Activated naive CD4-positive, alpha-beta T cell treated with anti-CD3 and anti-CD28 coated beads, Interleukin-2, amount 50 U/mL, for 72 hours (primary cell): ENCODE data around the gene TAS2R16. TPM values are rescaled to one million over a fixed set of nuclear protein-coding genes. Genes with fewer than 3 reads are reported as not detected.

Experiments
- ATAC-seq, 2 donors: fragments of 150-1000 bp; cut with Tn5 transposase; 2 replicates each; pipeline ENCODE4 v1.10.0; 2021; ENCODE audit warnings: mild to moderate bottlenecking in 2 of 2, moderate library complexity in 2 of 2
- DNase-seq, 2 donors: peaks; one replicate each; pipeline ENCODE4 v3.0.0; 2021 to 2022; ENCODE audit warnings: low spot score in 2 of 2
- H3K27ac Mint-ChIP-seq, 2 donors: one replicate each; pipeline ENCODE4 v1.8.0; 2022; ENCODE audit warnings: mild to moderate bottlenecking in 2 of 2, mixed read lengths in 2 of 2
- H3K36me3 Mint-ChIP-seq, 2 donors: one replicate each; pipeline ENCODE4 v1.8.0; 2022; ENCODE audit warnings: mixed read lengths in 2 of 2
- H3K9me3 Mint-ChIP-seq, 2 donors: one replicate each; pipeline ENCODE4 v1.8.0; 2022; ENCODE audit warnings: mixed read lengths in 2 of 2
- total RNA-seq, 2 donors: library from RNA; stranded (reverse); gene quantifications; one replicate each; pipeline ENCODE4 v1.2.3, GENCODE V29; 2022

The TAS2R16 gene, protein sequence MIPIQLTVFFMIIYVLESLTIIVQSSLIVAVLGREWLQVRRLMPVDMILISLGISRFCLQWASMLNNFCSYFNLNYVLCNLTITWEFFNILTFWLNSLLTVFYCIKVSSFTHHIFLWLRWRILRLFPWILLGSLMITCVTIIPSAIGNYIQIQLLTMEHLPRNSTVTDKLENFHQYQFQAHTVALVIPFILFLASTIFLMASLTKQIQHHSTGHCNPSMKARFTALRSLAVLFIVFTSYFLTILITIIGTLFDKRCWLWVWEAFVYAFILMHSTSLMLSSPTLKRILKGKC
- not detected for total RNA-seq

DNA sequence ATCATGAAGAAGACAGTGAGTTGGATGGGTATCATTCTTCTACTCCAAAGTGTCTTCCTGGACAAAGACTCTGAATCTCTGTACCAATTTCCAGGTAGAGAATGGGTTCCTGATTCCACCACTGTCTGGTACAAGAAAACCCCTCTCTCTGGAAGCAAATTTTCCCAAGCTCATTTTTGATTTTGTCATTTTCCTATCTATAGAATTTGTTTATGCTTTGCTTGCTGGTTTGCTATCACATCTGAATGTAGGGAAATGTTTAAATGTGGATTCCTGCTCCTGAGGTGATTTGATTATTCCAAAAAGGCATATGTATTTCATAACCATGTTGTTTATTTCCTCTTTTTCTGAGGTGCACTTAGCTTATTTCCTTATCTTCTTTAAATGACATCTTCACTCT lies at the start of gene TAS2R16:
TSS of gene TAS2R16 (minus strand) at position 101 of the 400 bp plus-strand sequence. CDS start at position 35, 66 bp downstream.
- no peaks in the 10 kb centered on the region for H3K36me3 Mint-ChIP-seq
- DNase-seq (no peak), ATAC-seq (no peak)
- H3K27ac Mint-ChIP-seq = no peak within 1 kb of the TSS
- peaks cover 17 to 24% of the 10 kb centered on the region in 2 donors for H3K9me3 Mint-ChIP-seq

DNA sequence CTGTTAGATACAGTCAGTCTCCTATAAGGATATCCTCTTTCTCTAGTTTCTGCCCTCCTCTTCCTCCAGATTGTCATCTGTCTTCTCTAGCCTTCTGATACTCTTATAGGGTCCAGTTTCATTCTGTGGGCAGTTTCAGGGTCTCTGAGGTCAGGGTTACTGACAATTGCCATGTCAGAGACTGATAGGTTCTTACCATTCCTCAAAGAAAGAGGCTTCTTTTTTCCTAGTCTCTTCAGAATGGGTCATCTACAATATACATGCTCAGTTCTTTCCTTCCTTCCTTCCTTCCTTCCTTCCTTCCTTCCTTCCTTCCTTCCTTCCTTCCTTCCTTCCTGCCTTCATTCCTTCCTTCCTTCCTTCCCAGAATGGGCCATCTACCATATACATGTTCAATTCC lies 48.1 kb upstream of the TAS2R16 start:
- Mint-ChIP-seq H3K36me3 (peaks cover 0 to 5% of the 10 kb centered on the region in 2 donors), H3K27ac (no peak overlapping the region), H3K9me3 (peaks cover 24 to 27% of the 10 kb centered on the region in 2 donors)
- no peak for DNase-seq
- ATAC-seq = no peak

DNA sequence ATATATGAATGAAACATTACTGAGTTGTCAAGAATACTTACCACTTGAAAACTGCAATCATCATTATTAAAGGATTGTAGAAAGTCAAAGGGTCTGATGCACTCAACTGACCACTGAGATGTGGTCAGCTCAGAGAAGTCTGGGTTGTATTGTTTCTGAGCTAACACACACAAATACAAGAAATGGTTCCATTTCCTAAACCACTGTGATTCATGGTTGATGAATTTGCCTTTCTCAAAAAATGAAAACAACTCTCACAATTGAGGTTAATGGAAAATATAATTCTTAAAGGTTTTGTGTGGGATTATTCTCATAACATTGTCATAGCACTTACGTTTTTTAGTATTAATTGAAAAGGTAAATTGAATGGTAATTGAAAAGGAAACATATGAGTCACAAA lies 45.6 kb upstream of the TAS2R16 start:
- H3K36me3 Mint-ChIP-seq = no peaks in the 10 kb centered on the region
- ATAC-seq (no peak), DNase-seq (no peak)
- H3K9me3 Mint-ChIP-seq = peaks cover 13 to 18% of the 10 kb centered on the region in 2 donors
- no peak overlapping the region for H3K27ac Mint-ChIP-seq

DNA sequence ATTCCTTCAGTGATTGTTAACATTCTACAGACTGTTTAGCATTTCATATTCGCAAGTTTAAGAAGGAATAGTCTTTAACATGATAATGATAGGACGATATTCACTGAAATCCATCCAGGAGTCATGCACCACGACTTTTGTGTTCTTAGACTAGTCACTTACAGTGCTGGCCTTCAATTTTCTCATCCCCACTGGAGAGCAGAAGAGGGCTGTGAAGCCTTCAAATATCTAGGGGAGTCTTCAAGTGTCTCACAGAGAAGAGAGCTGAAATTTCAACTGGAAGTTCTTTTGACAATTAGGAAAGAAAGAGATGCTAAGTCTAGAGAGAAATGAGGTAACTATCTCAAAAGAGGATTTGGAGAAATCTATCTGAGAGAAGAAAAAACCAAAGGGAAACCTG lies 43.8 kb upstream of the TAS2R16 start:
- ATAC-seq (no peak), DNase-seq (no peak)
- peaks cover 12 to 20% of the 10 kb centered on the region in 2 donors for H3K9me3 Mint-ChIP-seq
- no peaks in the 10 kb centered on the region for H3K36me3 Mint-ChIP-seq
- no peak overlapping the region for H3K27ac Mint-ChIP-seq

DNA sequence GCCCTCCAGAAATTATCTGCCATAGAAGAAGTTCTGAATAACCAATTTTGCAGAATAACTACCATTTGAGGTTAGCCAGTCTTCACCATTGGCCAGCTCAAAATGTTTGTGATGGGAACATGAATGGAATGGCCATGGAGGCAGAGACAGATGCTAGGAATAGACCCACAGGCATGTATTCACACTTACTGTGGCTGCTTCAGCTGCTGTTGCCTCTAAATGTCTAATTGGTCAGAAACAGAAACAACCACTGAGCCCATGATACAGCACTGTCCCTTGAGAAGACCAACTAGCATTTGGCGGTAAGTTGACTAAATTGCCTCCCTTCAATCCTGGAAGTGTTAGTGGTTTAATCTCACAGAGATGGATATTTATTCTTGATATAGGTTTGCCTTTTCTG lies 38.6 kb upstream of the TAS2R16 start:
- Mint-ChIP-seq H3K36me3 (peaks cover 0 to 7% of the 10 kb centered on the region in 2 donors), H3K9me3 (peaks cover 20 to 23% of the 10 kb centered on the region in 2 donors), H3K27ac (no peak overlapping the region)
- no peak for DNase-seq
- ATAC-seq = no peak

DNA sequence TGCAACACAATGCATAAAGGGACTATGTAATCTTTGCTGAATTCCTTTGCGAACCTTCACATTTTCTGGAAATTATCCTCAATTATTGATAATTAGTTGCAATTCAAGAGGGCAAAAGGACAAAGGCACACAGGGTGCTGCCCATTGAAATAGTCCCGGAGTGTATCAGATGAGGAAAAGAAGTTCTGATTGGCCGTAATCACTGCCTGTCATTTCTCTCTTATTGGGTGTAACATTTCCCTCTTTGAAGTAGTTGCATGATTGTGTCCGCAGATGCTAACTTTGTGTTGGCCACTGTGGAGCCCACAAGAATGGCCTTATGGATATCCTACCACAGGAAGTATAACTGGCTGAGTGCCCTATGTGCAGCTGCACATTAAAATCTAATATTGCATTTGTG lies 35.1 kb upstream of the TAS2R16 start:
- H3K27ac Mint-ChIP-seq = no peak overlapping the region
- H3K36me3 Mint-ChIP-seq = peaks cover 0 to 7% of the 10 kb centered on the region in 2 donors
- H3K9me3 Mint-ChIP-seq = peaks cover 16 to 18% of the 10 kb centered on the region in 2 donors
- DNase-seq = no peak
- ATAC-seq = no peak

DNA sequence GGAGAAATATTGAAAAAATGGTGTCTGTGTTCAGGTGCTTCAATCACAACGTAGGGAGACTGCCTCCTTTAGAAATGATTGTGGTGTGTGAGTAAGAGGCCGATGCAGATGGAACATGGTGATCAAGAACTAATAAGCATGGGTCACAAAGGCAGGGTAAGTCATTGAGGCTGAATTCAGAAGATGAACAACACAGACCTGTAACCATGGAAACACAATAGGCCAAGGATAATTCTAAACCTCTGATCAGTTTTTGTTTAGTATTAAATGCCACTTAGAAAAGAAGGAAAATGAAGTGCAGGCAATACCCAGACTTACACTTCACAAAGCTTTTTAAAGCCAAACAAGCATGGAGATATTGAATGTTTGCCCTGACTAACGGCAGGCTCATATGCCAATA lies 32.8 kb upstream of the TAS2R16 start:
- H3K36me3 Mint-ChIP-seq = peaks cover 0 to 4% of the 10 kb centered on the region in 2 donors
- no peak overlapping the region for H3K27ac Mint-ChIP-seq
- DNase-seq = no peak
- no peak for ATAC-seq
- peaks cover 6 to 13% of the 10 kb centered on the region in 2 donors for H3K9me3 Mint-ChIP-seq

DNA sequence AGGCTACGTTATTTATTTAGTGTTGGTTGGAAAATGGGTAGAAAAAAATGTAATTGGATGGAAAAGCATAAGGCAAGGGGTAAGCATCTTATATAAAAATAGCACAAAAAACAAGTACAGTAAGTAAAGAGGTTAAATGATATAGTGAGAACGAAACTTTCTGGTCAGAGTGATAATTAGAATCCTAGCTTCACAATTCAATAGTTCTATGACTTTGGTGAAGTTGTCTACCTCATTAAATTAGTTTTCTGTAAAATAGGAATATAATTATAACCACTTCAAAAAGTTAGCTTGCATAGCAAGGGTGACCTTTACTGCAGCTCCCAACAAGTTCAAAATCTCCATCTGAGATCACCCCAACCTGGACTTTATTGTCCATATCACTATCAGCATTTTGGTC lies 30.8 kb upstream of the TAS2R16 start:
- no peak overlapping the region for H3K27ac Mint-ChIP-seq
- DNase-seq (no peak), ATAC-seq (no peak)
- peaks cover 0 to 5% of the 10 kb centered on the region in 2 donors for H3K36me3 Mint-ChIP-seq
- H3K9me3 Mint-ChIP-seq = peaks cover 8 to 12% of the 10 kb centered on the region in 2 donors

DNA sequence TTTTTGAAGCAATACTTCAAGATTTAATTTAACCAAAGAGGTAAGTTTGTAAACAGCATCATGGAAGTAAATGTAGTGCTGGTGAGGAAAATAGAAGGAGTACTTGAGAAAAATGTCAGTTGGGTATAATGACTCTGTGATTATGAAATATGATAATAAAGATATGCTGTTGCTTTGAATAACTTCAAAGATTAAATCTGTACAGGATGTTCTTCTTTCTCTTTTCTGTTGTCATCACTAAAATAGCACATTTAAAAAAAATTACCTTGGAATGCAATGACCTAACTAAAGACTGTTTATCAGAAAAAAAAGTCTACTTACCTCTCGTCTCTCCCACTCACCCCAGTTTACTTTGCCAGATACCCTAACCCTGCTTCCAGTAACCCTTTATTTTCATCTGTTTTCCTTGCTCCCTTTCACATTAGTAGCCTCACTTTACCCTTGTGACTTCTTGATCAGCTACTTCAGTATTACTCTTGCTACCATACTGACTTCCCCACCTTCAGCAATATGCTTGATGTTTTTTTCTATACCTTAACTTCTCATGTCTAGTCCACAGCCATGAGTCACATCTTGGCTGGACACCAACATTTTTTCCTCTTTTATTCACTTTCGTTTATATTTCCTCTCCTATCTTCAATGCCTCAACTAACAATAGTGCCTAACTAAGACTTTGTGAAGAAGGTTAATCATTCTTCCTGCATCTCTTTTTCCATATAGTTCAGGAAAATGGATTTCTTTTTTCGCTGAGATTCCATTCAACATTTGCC lies 29.7 kb upstream of the TAS2R16 start:
- ATAC-seq (no peak), DNase-seq (no peak)
- peaks cover 0 to 5% of the 10 kb centered on the region in 2 donors for H3K36me3 Mint-ChIP-seq
- no peak overlapping the region for H3K27ac Mint-ChIP-seq
- H3K9me3 Mint-ChIP-seq = peaks cover 8 to 11% of the 10 kb centered on the region in 2 donors

DNA sequence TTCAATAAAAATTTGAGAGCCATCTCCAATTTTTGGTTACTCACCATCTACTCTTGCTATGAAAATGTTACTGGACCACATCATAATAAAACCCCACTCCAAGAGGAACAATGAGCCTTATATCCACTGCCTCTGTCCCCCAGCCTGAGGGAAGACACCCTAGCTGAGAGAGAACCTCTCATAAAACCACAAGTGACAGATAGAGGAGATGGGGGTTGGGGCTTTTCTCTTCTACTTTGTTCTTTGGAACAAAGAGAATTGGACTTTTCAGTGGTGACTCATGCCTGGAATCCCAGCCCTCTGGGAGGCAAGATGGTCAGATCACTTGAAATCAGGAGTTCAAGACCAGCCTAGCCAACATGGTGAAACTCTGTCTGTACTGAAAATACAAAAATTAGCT lies 27.6 kb upstream of the TAS2R16 start:
- DNase-seq (no peak), ATAC-seq (no peak)
- Mint-ChIP-seq H3K36me3 (peaks cover 0 to 5% of the 10 kb centered on the region in 2 donors), H3K27ac (no peak overlapping the region), H3K9me3 (peaks cover 8 to 24% of the 10 kb centered on the region in 2 donors)

DNA sequence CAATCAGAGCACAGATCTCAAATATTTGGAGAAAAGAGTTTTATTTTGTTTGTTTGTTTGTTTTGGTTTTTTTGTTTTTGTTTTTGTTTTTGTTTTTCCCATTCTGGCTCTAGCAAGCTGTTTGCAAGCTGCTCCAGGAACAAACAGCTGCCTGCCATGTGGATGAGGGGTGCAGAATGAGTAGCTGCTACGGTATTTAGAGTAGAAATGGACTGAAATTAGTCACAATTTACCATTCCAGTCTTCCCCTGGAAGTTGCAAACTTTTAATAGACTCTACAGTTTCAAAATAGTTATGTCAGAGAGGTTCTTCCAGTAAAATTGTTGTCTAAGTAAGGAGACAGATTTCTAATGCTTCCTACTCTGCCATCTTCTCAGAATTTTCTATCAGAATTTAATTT lies 27.1 kb upstream of the TAS2R16 start:
- DNase-seq (no peak), ATAC-seq (no peak)
- Mint-ChIP-seq H3K36me3 (peaks cover 0 to 5% of the 10 kb centered on the region in 2 donors), H3K27ac (no peak overlapping the region), H3K9me3 (peaks cover 8 to 24% of the 10 kb centered on the region in 2 donors)

DNA sequence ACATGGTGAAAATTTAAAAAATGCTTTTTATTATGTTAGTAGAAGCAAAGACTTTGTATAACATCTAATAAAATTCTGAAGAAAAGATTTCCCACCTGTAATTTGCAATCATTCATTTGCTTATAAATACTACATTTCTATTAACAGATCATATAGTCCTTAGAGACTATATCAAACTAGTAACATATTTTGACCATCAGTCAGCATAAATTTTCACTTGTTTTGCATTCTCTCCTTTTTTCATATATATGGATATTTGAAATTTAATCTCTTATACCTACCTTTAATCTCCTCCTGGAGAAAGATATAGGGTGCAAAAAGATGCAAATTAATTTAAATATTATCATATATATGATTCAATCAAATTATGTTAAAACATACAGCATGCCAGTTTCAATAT lies 16.9 kb upstream of the TAS2R16 start:
- ATAC-seq = no peak
- DNase-seq = no peak
- Mint-ChIP-seq H3K36me3 (no peaks in the 10 kb centered on the region), H3K9me3 (peaks cover 24 to 32% of the 10 kb centered on the region in 2 donors), H3K27ac (no peak overlapping the region)

DNA sequence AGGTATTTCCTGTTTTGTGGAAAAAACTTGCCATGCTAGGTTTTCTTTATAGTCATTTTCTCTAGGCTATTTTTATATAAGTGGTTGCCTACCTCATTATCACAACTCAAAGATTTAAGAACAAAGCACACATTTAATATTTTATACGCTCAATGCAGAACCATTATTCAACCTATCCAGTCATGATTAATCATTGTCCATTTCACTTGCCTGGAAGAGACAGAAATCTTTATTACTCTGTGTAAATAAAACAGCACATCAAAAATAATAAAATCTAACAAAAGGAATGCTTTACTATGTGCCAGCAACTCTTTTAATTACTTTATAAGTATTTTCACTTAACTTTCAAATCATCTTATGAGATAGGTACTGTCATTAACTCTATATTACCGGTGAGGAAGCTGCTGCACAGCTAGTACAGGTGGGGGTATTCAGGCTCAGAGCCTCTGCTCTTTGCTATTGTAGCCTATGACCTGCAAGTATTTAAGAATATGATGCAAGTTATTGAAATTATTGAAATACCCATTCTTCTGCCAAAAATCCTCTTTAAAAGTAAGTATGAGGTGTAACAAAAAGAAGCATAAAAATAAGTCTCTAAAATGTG lies 16.4 kb upstream of the TAS2R16 start:
- no peak for DNase-seq
- Mint-ChIP-seq H3K36me3 (no peaks in the 10 kb centered on the region), H3K9me3 (peaks cover 20 to 26% of the 10 kb centered on the region in 2 donors), H3K27ac (no peak overlapping the region)
- ATAC-seq = no peak

DNA sequence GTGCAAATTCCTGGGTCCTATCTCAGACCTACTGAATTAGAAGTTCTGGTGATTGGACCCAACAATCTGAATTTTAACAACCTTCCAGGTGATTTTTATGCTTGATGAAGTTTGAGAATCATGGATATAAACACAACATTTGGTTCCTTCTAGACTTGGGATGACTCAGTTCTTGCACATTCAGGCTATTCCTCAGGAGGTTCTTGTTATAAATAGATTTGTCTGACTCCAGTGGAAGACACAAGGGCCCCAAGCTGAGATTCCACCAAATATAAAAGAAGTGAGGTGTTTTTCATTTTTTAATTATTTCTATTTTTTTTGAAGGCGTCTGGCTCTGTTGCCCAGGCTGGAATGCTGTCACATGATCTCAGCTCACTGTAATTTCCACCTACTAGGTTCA lies 9.4 kb upstream of the TAS2R16 start:
- Mint-ChIP-seq H3K9me3 (peaks cover 9 to 22% of the 10 kb centered on the region in 2 donors), H3K27ac (no peak overlapping the region), H3K36me3 (no peaks in the 10 kb centered on the region)
- DNase-seq (no peak), ATAC-seq (no peak)

DNA sequence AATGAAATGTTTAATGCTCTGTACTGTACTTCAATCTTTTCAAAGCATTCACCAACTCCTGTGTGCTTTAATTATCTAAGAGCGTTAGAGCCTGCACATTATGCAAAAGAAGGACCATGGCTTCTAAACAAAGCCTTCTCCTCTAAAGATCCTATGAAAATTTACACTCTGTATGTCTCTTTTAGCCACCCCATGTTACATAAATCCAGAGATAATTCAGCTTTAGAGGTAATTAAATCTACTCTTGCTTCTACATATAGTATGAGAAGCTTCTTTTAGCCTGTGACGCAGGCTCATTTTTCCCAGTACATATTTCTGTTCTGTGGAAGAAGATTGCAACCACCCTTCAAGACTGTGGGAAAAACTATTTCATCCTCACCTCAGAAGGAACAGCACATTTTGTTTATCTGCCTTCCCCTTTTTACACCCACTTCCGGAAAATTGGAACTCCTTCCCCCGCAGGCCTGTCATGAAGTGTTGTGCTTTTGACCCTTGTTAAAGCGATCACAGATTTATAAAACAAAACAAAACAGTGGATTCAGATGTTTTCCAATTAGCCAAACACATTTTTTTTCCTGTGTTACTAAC lies 8.1 kb upstream of the TAS2R16 start:
- H3K9me3 Mint-ChIP-seq = peaks cover 13 to 17% of the 10 kb centered on the region in 2 donors
- DNase-seq (no peak), ATAC-seq (no peak)
- no peak overlapping the region for H3K27ac Mint-ChIP-seq
- H3K36me3 Mint-ChIP-seq = no peaks in the 10 kb centered on the region

DNA sequence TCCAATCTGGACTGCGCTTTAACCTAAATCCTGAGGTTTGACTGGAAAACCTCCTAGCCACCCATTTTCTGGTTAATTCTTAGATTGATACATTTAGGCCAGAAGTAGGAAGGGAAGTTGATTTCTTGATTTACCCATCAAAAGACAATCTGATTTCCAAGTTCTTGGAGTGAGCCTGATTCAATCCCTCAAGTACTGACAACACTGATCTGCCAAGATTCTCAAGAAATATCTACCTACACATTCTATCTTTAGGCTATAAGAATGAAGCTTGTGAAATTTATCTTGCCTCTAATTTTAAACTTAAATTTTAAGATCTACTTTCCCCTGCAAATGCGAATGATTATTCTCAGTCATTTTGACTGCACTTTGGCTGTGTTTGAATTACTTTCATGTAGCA lies 5.9 kb downstream of the TAS2R16 start:
- H3K9me3 Mint-ChIP-seq = peaks cover 13 to 14% of the 10 kb centered on the region in 2 donors
- H3K36me3 Mint-ChIP-seq = no peaks in the 10 kb centered on the region
- ATAC-seq (no peak), DNase-seq (no peak)
- no peak overlapping the region for H3K27ac Mint-ChIP-seq

DNA sequence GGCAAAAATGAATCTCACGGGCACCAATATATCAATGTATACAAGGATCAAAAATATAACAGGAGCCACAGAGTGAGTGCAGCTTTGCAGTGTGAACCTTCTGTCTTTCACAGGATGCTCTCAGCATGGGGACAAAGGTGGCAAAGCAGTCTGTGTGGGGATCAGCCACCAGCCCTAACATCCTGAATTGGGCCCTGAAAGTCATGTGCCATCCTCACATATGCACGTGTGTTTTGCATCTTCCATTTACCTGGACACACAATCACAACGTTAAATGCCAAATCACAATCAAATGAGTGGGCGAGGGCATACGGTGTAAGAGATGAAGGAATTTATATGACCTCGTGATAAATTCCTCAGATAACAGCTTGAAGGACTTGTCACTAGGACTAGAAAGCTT lies 6.5 kb downstream of the TAS2R16 start:
- Mint-ChIP-seq H3K27ac (no peak overlapping the region), H3K9me3 (peaks cover 9% of the 10 kb centered on the region in 2 donors), H3K36me3 (no peaks in the 10 kb centered on the region)
- ATAC-seq (no peak), DNase-seq (no peak)
